RWPE1 (cell line): Measurements from ENCODE around the gene SYCE1L.
"Not testable (repeated sequence)": the region's sequence is repeated elsewhere in the genome, so short reads cannot be mapped to it uniquely, and the experiment has no call there.

Experiments
- CTCF ChIA-PET: fragments of 350-600 bp; sonication (Branson Sonifier 250); formaldehyde crosslinking; extraction: SDS; loops from one replicate; lab custom pipeline; 2021; lab: Yijun Ruan, JAX
- POLR2A ChIA-PET: fragments of 400-600 bp; formaldehyde crosslinking; extraction: SDS; loops from one replicate; lab custom pipeline; 2020; ENCODE audit warnings: antibody characterized with exemption; ENCODE audit not compliant: low non-redundant PET; lab: Yijun Ruan, JAX
- DNase-seq: peaks from one replicate; pipeline ENCODE4 v3.0.0; 2012; ENCODE audit warnings: low spot score
- H3K27ac ChIP-seq: fragments of 450-650 bp; 2 replicates; pipeline ENCODE4 v1.5.1; 2017
- TF ChIP-seq, protein P1 (sequence below): fragments of 450-650 bp; conservative IDR thresholded peaks from 2 replicates; pipeline ENCODE4 v1.5.1; 2017; ENCODE audit warnings: low read depth, mild to moderate bottlenecking

The SYCE1L gene

DNA sequence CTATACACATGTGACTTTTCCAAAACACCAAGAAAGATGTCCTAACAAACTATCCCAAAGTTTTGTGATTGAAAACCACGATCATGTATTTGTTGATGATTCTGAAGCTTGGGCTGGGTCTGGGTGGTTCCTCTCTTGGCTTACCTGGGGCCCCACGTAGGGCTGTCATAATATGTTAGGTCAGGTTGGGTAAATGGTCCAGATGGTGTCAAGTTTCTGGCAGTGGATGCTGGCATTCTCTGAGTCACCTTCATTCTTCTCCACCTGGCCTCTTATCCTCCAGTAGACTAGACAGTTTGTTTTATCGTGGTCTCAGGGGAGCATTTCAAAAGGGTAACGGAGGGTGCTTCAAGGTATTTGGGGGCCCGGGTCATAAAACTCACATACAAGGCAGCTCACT lies 39.4 kb downstream of the SYCE1L start:
- no peak overlapping the region for H3K27ac ChIP-seq
- ChIA-PET CTCF (interaction anchor here (0.5 to 4.9 kb wide), 2 partner anchors 346 to 351 kb away, joined by 4 to 34 read pairs; no protein-coding TSS in a partner anchor), POLR2A (no interaction called here)
- no peak for DNase-seq
- TF ChIP-seq, protein P1, sequence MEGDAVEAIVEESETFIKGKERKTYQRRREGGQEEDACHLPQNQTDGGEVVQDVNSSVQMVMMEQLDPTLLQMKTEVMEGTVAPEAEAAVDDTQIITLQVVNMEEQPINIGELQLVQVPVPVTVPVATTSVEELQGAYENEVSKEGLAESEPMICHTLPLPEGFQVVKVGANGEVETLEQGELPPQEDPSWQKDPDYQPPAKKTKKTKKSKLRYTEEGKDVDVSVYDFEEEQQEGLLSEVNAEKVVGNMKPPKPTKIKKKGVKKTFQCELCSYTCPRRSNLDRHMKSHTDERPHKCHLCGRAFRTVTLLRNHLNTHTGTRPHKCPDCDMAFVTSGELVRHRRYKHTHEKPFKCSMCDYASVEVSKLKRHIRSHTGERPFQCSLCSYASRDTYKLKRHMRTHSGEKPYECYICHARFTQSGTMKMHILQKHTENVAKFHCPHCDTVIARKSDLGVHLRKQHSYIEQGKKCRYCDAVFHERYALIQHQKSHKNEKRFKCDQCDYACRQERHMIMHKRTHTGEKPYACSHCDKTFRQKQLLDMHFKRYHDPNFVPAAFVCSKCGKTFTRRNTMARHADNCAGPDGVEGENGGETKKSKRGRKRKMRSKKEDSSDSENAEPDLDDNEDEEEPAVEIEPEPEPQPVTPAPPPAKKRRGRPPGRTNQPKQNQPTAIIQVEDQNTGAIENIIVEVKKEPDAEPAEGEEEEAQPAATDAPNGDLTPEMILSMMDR: no peak

DNA sequence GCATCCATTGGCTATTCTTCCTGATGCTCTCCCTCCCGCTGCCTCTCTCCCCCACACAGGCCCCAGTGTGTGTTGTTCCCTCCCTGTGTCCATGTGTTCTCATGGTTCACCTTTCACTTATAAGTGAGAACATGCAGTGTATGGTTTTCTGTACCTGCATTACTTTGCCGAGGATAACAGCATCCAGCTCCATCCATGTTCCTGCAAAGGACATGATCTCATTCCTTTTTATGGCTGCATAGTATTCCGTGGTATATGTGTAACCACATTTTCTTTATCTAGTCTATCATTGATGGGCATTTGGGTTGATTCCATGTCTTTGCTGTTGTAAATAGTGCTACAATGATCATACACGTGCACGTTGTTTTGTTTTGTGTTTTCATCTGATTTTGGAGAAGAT lies 43.3 kb downstream of the SYCE1L start:
- DNase-seq, CTCF ChIA-PET: not testable (repeated sequence)

DNA sequence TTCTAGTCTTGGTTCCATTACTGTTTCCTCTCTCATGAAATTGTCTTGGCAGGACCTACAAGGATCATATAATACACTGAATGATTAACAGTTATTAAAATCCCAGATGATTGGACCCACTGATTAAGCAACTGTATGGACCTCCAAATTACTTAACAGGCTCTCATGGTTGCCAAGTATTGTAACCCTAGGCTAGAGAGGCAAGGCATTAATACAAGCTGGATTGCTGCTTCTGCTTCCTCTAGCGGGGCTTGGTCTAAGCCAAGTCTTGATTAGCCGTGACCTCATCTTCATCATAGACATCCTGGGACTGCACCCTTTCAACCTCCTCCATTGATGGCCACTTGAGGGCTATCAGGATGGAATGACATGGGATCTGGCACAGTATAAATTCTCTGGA lies 46.9 kb downstream of the SYCE1L start:
- no peak for DNase-seq
- ChIA-PET POLR2A (no interaction called here), CTCF (no interaction called here)
- no peak overlapping the region for H3K27ac ChIP-seq
- TF ChIP-seq, protein P1: no peak

More for the DNA sequence above, 43.3 kb downstream of the SYCE1L start:
- POLR2A ChIA-PET, H3K27ac ChIP-seq: not testable (repeated sequence)

DNA sequence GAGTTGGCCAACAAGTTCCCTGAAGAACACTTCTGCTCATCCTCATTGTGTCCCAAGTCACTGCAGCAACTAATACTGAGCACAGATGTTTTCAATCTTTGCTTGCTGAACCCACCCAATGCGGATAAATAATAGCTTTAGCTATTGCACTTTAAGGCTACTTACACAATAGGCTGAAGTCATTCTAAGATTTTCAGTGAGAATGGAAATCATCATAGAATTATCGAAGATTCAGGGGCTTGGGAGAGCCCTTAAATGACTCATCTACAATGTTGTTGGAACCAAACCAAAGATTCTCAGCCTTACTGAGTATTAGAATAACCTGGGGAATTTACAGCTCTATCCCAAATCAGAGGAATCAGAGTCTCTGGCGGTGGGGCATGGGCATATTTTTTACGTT lies 51.2 kb downstream of the SYCE1L start:
- no peak for DNase-seq
- H3K27ac ChIP-seq: no peak overlapping the region
- ChIA-PET POLR2A (no interaction called here), CTCF (no interaction called here)
- TF ChIP-seq, protein P1: no peak
